GM23338 (cell line): ENCODE measurements around the gene FRAS1.

Source experiments
- CTCF ChIP-seq, 2 experiments: fragments of 200-600 bp in 1 of 2; sonication (generic) in 1 of 2; conservative IDR thresholded peaks; 2 replicates each; pipeline versions ENCODE4 v1.5.1 to v1.6.1; 2016 to 2017; ENCODE audit warnings: antibody characterized with exemption in 2 of 2, low read depth in 2 of 2, mild to moderate bottlenecking in 2 of 2, moderate library complexity in 1 of 2
- EZH2phosphoT487 ChIP-seq: fragments of 200-600 bp; sonication (generic); IDR thresholded peaks from one replicate; pipeline ENCODE4 v1.8.1; 2018; ENCODE audit warnings: antibody characterized with exemption; ENCODE audit not compliant: unreplicated experiment
- REST ChIP-seq: IDR thresholded peaks from one replicate; pipeline ENCODE4 v1.6.1; 2018; ENCODE audit warnings: antibody characterized with exemption; ENCODE audit not compliant: unreplicated experiment

DNA sequence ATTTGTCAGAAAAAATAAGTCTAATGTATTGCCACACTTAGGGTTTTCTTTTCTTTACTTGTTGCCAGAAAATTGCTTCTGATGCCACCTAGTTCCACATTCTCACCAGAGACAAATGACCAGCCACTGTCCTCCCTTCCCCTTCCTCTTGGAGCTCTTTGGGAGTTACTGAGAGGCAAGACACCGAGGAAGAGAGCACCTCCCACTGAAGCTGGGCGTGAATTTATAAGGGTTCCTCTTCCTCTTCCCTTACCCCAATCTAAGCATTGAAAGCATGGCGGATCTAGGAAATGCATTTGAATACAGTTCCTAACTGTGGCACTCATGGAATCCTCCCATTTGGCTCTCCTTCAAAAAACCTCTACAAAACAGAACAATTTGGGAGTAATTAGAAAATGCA lies 524.5 kb downstream of the FRAS1 start:
- TF ChIP-seq CTCF (conservative IDR thresholded peaks at IDR 0.05; ENCODE audit: low read depth in 2 of 2) (no peak), REST (no peak), EZH2phosphoT487 (no peak)
